K562 (cell line): ENCODE data around the gene OXNAD1. TPM values are rescaled to one million over a fixed set of nuclear protein-coding genes. Genes with fewer than 3 reads are reported as not detected.

Experiments
- CCAR2 ChIP-seq: fragments of 200-400 bp; formaldehyde crosslinking; IDR thresholded peaks from 2 replicates; pipeline ENCODE4 v1.6.1; 2017; ENCODE audit warnings: mild to moderate bottlenecking, low read depth, low read length
- CREB3L1 ChIP-seq: fragments of 450-650 bp; IDR thresholded peaks from 2 replicates; pipeline ENCODE4 v1.6.1; 2014; ENCODE audit warnings: low read depth, mild to moderate bottlenecking, moderate library complexity, borderline replicate concordance
- FOXM1 ChIP-seq, 2 experiments: fragments of 450-650 bp in 1 of 2; sonication (generic) in 1 of 2; formaldehyde crosslinking in 1 of 2; IDR thresholded peaks; 2 replicates each; pipeline versions ENCODE4 v1.6.1 to v1.9.0; 2017 to 2022; ENCODE audit warnings: low read depth in 2 of 2, mild to moderate bottlenecking in 2 of 2, missing genetic modification reagents in 1 of 2, moderate library complexity in 1 of 2
- LEF1 ChIP-seq: fragments of 450-650 bp; IDR thresholded peaks from 2 replicates; pipeline ENCODE4 v1.6.1; 2016; ENCODE audit warnings: mild to moderate bottlenecking
- NCOA2 ChIP-seq, 2 experiments: fragments of 450-650 bp; IDR thresholded peaks; 2 replicates each; pipeline ENCODE4 v1.6.1; 2018; ENCODE audit warnings: mild to moderate bottlenecking in 2 of 2, moderate library complexity in 1 of 2; ENCODE audit not compliant: partially characterized antibody in 2 of 2
- SMARCC2 ChIP-seq: fragments of 450-650 bp; IDR thresholded peaks from 2 replicates; pipeline ENCODE4 v1.6.1; 2017; ENCODE audit warnings: antibody characterized with exemption, moderate library complexity, mild to moderate bottlenecking, low read depth
- TFE3 ChIP-seq: fragments of 450-650 bp; formaldehyde crosslinking; IDR thresholded peaks from 2 replicates; pipeline ENCODE4 v1.4.0; 2020; ENCODE audit warnings: mild to moderate bottlenecking, mixed read lengths
- ZKSCAN1 ChIP-seq: fragments of 150-350 bp; IDR thresholded peaks from 2 replicates; pipeline ENCODE4 v1.6.1; 2016; ENCODE audit warnings: low read depth, low read length
- ZNF121 ChIP-seq: sonication (generic); formaldehyde crosslinking; conservative IDR thresholded peaks from 2 replicates; pipeline ENCODE4 v1.8.0; 2022; ENCODE audit warnings: missing genetic modification reagents
- ZNF263 ChIP-seq: sonication (generic); formaldehyde crosslinking; IDR thresholded peaks from 2 replicates; pipeline ENCODE4 v1.8.0; 2022; ENCODE audit warnings: mild to moderate bottlenecking, missing genetic modification reagents, borderline replicate concordance
- ZNF318 ChIP-seq, 2 experiments: fragments of 450-650 bp; IDR thresholded peaks; 2 replicates each; pipeline ENCODE4 v1.6.1; 2016; ENCODE audit warnings: mild to moderate bottlenecking in 2 of 2, borderline replicate concordance in 1 of 2, low read depth in 1 of 2, moderate library complexity in 1 of 2
- polyA plus RNA-seq, 8 experiments: library from polyadenylated mRNA; depleted of rRNA in 4 of 8; stranded (reverse) in 5 of 8; unstranded in 3 of 8; fragments of >200 nt; fragmentation: Nextera tagmentation in 2 of 8; fragmentation: Illumina TruSeq in 1 of 8; extraction: Ambion mirVana in 2 of 8; extraction: Trizol in 1 of 8; gene quantifications; 2 replicates each; pipeline versions ENCODE4 v1.2.1 to v1.2.3, GENCODE V29; 2011 to 2014; ENCODE audit warnings: inconsistent platforms in 1 of 8, missing spikeins in 1 of 8
- total RNA-seq, 7 experiments: library from RNA; depleted of rRNA in 6 of 7; stranded (reverse); fragments of >200 nt in 6 of 7; fragmentation: Illumina TruSeq in 2 of 7; extraction: Trizol in 2 of 7; gene quantifications; 2 replicates each; pipeline versions ENCODE4 v1.2.1 to v1.2.3, GENCODE V29; 2011 to 2021; ENCODE audit warnings: low replicate concordance in 1 of 7
- TF ChIP-seq, protein P1 (sequence below): fragments of 450-650 bp; formaldehyde crosslinking; IDR thresholded peaks from 2 replicates; pipeline ENCODE4 v1.4.0; 2022; ENCODE audit warnings: missing genetic modification characterization

Gene OXNAD1
- total and polyA plus RNA-seq, 9 of the 15 experiments (the other 6 are each of a cell fraction or from before 2014, with no cell fraction given): 12.8 to 44.4 (median 41.1) TPM

- TF ChIP-seq ZNF318 (IDR thresholded peaks at IDR 0.05; ENCODE audit: borderline replicate concordance in 1 of 2, low read depth in 1 of 2): 0 out of 4 replicates have a peak, but pooled peaks of 1 of the 2 experiments have one; percentile 62
- TF ChIP-seq ZNF121 (CRISPR knock-in tag): no peak
- TF ChIP-seq SMARCC2: peak; percentile 97
- no peak for TF ChIP-seq ZKSCAN1
- no peak for TF ChIP-seq TFE3 (CRISPR knock-in tag)
- peak; percentile 19; the same call in 1 of the 2 replicates for TF ChIP-seq CCAR2
- no peak; the same call in 1 of the 2 replicates for TF ChIP-seq ZNF263 (CRISPR knock-in tag)
- TF ChIP-seq, protein P1, sequence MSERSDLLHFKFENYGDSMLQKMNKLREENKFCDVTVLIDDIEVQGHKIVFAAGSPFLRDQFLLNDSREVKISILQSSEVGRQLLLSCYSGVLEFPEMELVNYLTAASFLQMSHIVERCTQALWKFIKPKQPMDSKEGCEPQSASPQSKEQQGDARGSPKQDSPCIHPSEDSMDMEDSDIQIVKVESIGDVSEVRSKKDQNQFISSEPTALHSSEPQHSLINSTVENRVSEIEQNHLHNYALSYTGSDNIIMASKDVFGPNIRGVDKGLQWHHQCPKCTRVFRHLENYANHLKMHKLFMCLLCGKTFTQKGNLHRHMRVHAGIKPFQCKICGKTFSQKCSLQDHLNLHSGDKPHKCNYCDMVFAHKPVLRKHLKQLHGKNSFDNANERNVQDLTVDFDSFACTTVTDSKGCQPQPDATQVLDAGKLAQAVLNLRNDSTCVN (CRISPR knock-in tag): no peak
- peak; percentile 87 for TF ChIP-seq LEF1
- peak; percentile 97 for TF ChIP-seq FOXM1 (IDR thresholded peaks at IDR 0.05; ENCODE audit: low read depth)
- no peak for TF ChIP-seq FOXM1 (CRISPR knock-in tag; IDR thresholded peaks at IDR 0.05; ENCODE audit: low read depth)
- peak; percentile 49; the same call in 1 of the 2 replicates for TF ChIP-seq CREB3L1
- no peak for TF ChIP-seq NCOA2 (IDR thresholded peaks at IDR 0.05; ENCODE audit: partially characterized antibody in 2 of 2)
Observed at GRCh38 chr3:16304061-16305010, 39.3 kb downstream of the OXNAD1 start (continued).
